Measurements from ENCODE around the gene ATRNL1.

The ATRNL1 gene, protein sequence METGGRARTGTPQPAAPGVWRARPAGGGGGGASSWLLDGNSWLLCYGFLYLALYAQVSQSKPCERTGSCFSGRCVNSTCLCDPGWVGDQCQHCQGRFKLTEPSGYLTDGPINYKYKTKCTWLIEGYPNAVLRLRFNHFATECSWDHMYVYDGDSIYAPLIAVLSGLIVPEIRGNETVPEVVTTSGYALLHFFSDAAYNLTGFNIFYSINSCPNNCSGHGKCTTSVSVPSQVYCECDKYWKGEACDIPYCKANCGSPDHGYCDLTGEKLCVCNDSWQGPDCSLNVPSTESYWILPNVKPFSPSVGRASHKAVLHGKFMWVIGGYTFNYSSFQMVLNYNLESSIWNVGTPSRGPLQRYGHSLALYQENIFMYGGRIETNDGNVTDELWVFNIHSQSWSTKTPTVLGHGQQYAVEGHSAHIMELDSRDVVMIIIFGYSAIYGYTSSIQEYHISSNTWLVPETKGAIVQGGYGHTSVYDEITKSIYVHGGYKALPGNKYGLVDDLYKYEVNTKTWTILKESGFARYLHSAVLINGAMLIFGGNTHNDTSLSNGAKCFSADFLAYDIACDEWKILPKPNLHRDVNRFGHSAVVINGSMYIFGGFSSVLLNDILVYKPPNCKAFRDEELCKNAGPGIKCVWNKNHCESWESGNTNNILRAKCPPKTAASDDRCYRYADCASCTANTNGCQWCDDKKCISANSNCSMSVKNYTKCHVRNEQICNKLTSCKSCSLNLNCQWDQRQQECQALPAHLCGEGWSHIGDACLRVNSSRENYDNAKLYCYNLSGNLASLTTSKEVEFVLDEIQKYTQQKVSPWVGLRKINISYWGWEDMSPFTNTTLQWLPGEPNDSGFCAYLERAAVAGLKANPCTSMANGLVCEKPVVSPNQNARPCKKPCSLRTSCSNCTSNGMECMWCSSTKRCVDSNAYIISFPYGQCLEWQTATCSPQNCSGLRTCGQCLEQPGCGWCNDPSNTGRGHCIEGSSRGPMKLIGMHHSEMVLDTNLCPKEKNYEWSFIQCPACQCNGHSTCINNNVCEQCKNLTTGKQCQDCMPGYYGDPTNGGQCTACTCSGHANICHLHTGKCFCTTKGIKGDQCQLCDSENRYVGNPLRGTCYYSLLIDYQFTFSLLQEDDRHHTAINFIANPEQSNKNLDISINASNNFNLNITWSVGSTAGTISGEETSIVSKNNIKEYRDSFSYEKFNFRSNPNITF (N-terminal part only)

DNA sequence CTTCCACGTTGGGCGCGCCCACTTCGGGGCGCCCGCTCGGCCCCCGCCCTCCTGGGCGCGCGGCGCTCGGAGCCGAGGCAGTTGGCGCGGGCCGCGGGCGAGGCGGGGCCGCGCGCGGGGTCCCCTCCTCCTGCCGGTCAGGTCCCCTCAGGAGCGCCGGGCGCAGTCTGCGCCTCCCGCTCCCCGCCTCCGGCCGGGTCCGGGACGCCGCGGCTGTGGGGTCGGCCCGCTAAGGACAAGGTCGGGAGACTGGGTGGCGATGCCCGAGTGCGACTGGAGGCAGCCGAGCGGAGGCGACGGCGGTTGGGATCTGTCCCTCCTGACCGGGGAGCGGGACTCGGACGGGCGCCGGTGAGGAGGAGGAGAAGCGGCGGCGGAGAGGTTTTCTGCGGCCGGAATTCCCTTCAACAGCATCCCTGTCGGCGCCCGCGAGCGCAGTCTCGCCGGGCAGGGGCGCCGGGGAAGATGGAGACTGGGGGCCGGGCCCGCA, at the start of gene ATRNL1:
Gene ATRNL1, plus strand, starts transcription at position 80 of the 490 bp plus-strand sequence. Its CDS starts 386 bp downstream, at position 466.
- DNase-seq, result peak; percentile 44

DNA sequence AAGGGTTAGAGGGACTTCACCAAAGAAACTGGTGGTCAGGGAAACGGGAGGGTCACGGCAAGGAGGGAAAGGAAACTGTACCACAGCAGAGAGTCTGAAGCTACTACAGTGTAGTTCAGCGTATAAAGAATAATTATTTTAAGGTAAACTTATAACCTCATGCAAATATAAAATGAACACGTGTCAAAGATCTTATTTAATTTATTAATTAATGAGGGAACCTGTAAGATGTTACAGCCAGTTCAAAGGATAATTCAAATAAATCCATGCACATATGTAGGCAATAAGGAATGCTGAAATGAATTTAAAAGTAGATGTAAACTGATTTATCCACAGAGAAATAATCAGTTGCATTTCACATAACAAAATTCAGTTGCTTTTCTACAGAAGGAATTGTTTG, 49.4 kb upstream of the ATRNL1 start:
- no peak for DNase-seq

DNA sequence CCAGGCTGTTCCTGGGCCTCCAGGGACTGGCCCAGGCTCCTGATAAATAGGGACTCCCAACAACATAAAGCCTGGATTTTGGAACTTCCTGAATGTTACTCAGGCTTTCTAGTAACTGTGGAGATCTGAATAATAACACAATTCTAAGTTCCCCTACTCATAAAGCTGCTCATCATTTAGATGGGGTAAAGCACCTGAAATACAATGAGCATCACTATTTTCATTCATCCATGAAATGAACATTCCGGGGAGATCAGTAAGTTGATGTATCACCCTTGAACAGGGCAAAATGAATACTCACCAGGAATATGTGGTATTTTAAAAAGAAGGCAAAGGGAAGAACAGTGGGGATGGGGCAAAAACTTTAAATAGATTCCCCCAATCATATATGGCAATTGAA, 48.3 kb upstream of the ATRNL1 start:
- DNase-seq, result no peak

DNA sequence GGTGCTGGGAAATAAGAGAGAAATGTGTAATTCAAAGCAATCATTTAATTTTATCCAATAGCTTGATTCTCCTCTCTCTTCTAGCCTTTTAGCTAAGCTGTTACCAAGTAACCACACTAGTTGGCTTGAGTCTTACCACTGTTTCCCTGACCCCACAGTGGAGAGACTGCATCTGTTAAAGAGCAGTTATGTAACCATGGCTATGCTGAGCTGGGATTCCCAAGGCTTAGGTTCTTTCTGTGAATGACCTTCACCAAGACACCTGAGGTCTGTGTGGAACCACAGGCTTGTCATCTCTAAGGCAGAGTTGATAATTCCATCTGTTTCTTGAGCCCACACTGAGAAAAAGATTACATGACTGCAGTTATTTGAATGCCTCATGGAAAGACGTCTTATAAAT, 47.7 kb upstream of the ATRNL1 start:
- no peak for DNase-seq

DNA sequence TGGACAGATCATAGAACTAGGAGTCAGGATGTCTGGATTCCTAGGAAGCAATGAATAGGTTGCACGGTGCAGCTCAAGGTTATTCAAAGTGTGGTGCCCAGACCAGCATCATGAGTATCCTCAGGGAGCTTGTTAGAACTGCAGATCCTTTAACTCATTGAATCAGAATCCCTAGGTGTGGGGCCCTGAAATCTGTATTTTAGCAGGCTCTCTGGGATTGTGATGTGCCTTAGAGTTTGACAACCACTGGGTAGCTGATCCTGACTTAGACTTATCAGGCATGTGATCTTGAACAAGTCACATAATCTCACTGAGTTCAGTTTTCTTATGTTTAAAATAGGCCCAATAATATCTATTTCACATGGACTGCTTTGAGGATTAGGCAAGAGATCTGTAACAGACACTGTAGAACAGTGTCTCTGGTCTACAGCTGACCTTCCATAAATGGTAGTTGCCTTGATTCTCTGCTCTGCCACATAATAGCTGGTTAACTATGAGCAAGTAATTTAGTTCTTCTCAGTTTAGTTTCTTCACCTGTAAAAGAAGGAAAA, 46.4 kb upstream of the ATRNL1 start:
- no peak for DNase-seq

DNA sequence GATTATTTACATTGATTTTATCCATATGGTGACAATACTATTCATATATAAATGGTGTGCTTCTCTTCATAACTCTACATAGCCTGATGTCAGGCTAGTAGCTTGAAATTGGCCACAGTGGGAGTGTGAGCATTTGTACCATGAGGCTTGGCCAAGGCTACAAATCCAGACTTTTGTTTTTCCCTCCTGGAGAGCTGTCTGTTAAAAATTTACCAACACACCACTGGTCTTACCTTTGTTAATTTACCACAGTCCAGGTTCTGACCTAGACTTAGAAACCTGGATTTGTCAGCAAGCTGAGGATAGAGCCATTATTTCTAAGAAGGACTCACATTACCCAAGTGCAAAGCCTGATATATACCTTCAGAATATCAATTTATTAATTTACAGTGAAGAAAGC, 45.5 kb upstream of the ATRNL1 start:
- no peak for DNase-seq

DNA sequence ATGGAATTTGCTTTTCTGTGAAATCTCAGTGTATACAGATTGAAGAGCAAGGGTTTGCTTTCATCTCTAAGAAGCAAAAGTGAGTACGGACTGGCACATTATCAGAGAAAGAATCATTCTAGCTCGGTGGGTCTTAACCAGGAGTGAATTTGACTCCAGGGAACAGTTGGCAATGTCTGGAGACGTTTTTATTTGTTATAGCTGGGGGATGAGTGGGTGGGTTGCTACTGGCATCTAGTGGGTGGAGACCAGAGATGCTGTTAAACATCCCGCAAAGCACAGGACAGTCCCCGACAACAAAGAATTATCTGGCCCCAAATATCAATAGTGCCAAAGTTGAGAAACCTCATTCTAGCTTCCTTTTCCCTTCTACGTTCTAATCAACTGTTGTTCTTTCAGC, 43.8 kb upstream of the ATRNL1 start:
- no peak for DNase-seq

DNA sequence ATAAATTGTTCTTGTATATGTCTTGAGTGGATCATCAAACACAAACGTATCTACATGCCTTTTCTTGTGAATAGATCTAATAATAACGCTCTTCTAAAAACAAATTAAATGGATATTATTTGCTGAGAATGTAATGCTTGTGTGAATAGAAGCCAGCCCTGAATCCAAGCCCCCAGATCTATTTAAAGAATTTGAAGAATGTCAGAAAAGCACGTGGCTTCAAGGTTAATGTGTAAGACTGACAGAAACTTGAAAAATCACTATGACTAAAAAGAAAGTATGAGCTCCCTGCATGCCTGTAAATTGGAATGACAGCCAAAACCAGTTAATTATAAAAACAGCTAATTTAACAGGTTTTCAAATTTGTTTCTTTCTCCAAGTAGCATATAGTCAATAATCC, 43.2 kb upstream of the ATRNL1 start:
- DNase-seq, result no peak

DNA sequence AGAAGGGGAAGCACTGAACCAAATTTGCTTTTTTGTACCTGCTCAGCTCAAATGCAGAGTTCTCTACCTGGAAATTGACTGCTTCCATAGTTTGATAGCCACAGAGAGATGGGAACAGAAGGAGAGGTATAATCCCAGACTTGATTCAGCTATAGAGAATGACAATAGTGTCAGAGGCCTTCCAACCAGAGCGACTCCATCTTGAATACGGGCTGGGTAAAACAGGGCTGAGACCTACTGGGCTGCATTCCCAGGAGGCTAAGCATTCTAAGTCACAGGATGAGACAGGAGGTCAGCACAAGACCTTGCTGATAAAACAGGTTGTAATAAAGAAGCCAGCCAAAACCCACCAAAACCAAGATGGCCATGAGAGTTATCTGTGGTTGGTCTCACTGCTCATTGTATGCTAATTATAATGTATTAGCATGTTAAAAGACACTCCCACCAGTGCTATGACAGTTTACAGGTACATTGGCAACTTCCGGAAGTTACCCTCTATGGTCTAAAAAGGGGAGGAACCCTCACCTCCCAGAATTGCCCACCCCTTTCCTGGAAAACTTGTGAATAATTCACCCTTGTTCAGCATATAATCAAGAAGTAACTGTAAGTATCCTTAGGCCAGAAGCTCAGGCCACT, 42.7 kb upstream of the ATRNL1 start:
- no peak for DNase-seq

DNA sequence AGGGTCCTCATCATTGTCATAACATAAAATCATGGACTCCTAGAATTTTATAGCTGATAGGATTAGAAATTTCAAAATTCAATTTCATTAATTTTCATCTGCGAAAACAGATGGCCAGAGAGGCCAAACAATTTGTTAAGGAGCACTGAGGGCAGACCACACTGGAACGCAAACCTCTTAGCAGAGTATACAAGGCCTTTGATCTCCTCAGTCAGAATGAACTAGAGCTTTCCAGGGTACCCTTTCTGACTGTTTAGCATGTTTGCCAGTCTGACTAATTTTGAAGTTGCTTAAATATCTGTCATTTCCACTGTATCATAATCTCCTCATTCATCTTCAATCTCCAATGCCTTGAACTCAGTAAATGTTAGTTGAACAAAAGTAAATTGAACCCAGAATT, 41.9 kb upstream of the ATRNL1 start:
- DNase-seq, result no peak

DNA sequence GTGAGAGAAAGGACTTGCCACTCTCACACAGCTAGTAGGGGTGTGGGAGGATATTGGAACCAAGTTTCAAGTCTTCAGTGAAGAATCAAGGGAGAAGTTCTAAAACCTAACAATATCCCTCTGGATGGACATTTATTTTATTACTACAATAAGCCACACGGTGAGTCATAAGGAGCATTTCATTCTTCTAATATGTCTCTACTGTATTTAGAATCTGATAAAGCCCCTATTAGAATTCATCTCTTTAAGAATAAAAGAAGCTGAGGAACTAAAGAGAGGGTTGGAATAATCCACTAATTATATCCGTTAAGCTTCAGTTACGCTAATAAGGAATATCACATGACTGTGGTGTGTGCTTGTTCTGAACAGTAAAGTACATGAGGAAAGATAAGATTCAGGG, 40.9 kb upstream of the ATRNL1 start:
- DNase-seq, result no peak

DNA sequence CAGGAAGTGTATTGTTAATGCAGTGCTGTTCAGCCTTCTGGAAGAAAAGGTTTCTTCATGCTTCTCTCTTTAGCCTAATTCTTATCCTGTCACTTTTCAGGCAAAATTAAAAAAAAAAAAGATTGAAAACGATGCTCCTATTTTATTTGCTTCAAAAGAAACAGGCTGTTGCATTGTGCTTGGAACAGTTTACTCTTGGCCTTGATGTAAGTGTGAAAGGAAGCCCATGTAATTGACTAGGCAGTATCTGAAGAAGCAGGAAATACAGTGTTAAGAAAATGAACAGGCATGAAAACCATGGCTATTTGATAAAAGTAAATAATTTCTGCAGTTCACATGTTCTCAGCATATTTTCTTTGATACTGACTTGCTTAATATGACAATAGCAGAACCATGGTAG, 40.4 kb upstream of the ATRNL1 start:
- no peak for DNase-seq

DNA sequence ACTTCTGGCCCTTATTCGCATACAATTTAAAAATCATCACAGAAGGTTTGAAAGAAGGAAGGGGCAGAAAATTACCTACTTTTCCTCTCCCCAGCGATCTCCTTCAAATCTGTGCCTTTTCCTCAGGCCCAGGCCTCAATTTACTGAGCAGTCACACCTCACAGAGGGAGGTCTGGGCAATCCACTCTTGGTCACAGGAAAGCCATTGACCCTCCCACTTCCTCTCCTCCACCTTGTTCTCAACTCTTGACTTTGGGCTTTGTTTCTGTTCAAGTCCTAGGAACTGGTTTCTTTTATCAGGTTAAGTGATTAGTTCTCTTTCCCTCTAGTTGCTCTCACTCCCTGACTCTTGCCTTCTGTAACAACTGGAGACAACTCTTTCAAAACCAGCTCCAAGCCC, 37.0 kb upstream of the ATRNL1 start:
- no peak for DNase-seq

DNA sequence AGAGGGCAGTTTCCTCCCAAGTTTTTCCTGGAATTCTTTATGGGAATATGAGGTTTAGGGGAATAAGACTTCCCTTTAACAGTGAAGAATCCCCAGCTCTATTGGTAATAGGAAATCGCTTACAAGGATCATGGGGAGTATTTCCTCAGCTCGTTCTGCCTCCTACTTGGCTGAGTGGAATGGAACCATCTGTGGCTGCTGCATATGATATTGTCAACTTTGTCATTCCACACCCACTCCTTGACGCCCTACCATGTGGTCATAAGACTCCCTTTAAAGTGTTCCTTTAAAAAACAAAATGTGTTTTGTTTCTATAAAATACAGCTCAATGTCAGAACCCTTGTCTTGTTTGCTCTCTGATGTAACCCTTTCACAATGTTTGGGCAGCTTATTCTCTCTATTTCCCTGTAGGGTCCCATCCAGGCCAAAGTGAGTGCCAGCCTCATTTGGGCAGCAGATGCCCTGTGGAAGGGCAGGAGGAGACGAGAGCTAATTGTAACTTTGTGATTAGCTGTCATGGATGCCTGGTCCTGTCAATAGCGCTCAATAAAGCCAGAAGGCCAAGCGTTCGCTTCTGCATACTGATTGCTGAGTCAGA, 33.8 kb upstream of the ATRNL1 start:
- DNase-seq, result no peak

DNA sequence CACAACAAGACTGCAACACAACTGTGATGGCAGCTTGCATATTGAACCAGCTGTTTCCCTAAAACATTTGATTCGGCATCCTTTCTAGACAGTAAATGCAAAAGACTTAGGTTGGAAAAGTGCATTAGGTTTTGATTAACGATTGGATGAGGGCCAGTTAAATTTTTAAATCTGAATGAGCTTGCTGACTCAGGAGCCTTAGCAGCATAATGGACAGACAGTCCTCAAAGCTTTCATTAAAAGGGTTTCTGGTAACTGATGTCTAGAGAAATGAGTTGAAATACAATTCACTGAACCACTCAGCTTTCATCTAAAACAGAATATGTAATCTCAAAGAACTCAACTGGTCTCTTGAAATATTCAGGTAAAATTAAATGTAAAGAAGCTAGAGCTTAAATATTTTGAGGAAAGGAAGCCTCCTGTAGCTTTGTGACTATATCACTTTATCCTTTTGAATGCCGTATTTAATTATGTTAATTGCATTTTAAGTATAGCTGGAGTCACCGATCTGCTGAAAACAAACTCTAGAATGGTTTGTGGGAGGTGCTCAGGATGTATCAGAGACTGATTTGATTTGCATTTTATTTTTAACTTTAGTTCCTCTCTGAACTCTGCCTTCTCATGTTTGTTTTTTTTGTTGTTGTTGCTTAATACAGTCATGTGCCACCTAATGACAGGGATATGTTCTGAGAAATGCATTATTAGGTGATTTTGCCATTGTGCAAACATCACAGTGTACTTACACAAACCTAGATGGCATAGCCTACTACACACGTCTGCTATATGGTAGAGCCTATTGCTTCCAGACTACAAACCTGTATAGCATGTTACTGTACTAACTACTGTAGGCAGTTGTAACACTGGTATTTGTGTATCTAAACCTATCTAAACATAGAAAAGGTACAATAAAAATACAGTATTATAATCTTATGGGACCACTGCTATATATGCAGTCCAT, 29.2 kb upstream of the ATRNL1 start:
- peak; percentile 1 for DNase-seq

DNA sequence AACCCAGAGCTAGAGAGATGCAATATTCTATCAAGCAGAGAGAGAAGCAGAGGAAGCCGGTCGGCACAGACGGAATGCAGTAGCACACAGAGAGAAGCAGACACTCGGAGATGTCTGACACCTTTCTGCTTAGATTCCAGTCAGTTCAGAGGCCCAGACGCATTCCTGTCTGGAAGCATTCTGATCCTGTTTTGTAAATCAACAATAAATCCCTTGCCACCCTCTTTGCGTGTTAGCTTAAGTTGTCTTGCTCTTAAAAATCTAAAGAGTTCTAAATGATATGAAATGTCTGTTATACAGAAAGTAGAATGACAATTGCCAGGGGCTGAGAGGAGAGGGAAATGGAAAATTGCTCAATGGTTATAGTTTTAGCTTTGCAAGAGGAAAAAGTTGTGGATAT, 27.4 kb upstream of the ATRNL1 start:
- no peak for DNase-seq

DNA sequence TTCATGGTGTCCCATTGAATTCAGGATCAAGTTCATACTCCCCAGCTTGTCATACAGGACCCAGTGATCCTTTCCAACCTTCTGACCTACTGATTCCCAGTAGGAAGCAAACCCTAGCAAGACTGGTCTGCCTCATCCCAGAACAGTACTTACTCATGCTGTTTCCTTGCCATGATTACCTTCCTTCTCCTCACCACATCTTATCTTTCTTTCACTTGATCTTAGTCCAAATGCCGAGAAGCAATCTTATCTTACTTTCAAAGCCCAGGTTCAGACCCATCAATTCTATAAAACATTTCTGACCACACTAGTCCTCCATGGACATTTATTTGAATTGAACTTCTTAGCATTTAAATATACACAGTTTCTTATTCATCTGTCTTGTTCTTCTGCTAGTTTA, 26.6 kb upstream of the ATRNL1 start:
- DNase-seq, result no peak

DNA sequence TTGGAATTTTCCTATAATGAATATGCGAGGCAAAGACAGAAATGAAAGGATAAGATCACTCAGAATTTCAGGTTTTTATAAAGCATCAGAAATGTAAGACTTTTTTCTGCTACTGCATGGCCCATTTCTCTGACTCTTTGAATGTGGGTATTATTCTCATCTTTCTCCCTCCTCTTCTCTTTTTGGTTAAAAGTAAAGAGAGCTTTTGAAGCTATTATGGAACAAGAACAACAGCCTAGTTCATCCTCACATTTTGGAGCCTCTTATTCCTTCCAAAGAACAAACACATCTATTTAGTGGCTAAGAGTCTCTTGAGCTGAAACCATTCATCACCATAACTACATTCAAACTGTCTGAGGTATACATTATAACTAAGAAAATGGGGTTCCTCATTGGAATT, 19.4 kb upstream of the ATRNL1 start:
- DNase-seq, result no peak

DNA sequence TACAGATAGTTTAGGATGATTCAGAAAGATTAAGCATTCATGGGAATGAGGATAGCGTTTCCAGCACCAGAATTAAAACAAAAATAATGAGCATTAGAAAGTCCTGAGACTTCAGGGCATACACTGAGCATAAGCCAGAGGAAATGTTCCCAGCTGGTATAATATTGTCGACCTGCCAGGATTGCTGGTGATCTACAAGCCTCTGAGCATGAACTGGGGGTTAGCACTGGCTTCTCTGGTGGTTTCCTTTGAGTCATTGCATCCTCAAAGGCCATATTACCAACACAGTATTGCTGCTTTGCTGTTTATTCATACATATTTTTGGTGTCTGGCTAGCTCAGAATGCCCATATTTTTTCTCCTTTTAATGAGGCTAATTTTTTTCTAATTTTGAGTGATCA, 10.7 kb upstream of the ATRNL1 start:
- no peak for DNase-seq

DNA sequence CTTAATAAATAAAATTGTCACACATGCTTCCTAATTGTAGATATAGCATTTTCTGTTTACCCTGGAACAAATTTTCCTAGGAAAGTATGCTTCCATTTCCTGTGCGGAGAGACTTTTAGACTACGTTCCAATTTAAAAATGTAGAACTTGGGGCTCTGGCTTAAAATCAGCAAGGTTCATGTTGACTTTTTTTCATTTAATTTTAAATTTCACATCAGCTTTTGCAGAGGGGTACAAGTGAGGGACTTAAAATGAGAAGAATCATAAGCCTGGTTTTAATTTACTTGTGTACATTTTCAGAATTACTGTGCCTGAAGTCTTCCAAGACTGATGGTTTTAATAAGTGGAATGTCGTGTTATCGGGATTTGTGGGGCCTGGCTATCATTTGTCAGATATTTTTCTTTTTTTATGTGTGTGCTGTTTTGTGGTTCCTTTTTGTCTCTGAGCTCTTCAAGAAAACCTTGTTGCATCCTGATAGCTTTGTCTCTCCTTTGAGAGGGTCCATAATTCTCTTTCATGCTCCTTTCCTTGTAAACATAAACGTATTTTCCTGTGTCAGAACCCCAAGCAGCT, 8.8 kb upstream of the ATRNL1 start:
- DNase-seq, result no peak

DNA sequence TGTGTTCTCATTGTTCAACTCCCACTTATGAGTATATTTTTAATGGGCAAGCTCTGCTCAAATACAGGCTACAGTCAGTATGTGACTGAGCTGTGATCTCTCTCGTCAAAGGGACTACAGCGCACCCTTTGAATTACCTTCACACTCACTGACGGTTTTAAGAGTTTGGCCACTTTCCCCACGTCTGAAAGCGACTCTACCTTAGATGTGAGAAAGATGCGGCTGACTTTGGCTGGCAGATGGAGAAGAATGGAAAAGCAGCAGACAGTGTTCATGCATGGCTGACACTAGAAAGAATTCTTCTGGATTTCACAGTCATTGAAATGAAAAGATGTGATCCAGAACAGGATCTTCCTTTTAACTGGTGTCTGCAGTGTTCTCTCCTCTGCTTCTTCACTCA, 2.0 kb upstream of the ATRNL1 start:
- no peak for DNase-seq

All from NCI-H1092 (cell line).